GM23338 (cell line): ENCODE data around the gene CD58. TPM values are rescaled to one million over a fixed set of nuclear protein-coding genes. Genes with fewer than 3 reads are reported as not detected.

Source experiments
- ATAC-seq: fragments of 200-7000 bp; cut with Tn5 transposase; 3 replicates; pipeline ENCODE4 v1.9.1; 2020
- DNase-seq: peaks from one replicate; pipeline ENCODE4 v3.0.0-alpha.2; 2015; ENCODE audit warnings: low spot score
- H2AFZ ChIP-seq: fragments of 200-600 bp; sonication (generic); 2 replicates; pipeline ENCODE4 v1.8.0; 2016; ENCODE audit warnings: antibody characterized with exemption, mild to moderate bottlenecking, moderate library complexity
- H3F3A ChIP-seq: fragments of 200-600 bp; sonication (generic); replicated peaks from 2 replicates; pipeline ENCODE4 v1.8.0; 2017; ENCODE audit warnings: antibody characterized with exemption, mixed run types, low read depth
- H3K27ac ChIP-seq: fragments of 200-600 bp; sonication (generic); 2 replicates; pipeline ENCODE4 v1.6.1; 2016; ENCODE audit warnings: low read depth
- H3K27me3 ChIP-seq: fragments of 200-600 bp; sonication (generic); 2 replicates; pipeline ENCODE4 v1.8.0; 2016; ENCODE audit warnings: mild to moderate bottlenecking, mixed run types, moderate library complexity; ENCODE audit not compliant: insufficient read depth
- H3K36me3 ChIP-seq: fragments of 200-600 bp; sonication (generic); 2 replicates; pipeline ENCODE4 v1.8.0; 2016; ENCODE audit warnings: mild to moderate bottlenecking; ENCODE audit not compliant: insufficient read depth
- H3K4me1 ChIP-seq: fragments of 200-600 bp; sonication (generic); 2 replicates; pipeline ENCODE4 v1.8.0; 2016; ENCODE audit warnings: mild to moderate bottlenecking, moderate library complexity; ENCODE audit not compliant: insufficient read depth
- H3K4me2 ChIP-seq: fragments of 200-600 bp; sonication (generic); 2 replicates; pipeline ENCODE4 v1.7.1; 2017; ENCODE audit warnings: mixed run types
- H3K4me3 ChIP-seq: fragments of 200-600 bp; sonication (generic); 2 replicates; pipeline ENCODE4 v1.6.1; 2016; ENCODE audit warnings: mixed run types
- H3K79me2 ChIP-seq: fragments of 200-600 bp; sonication (generic); replicated peaks from 2 replicates; pipeline ENCODE4 v1.8.0; 2017; ENCODE audit warnings: mild to moderate bottlenecking; ENCODE audit not compliant: insufficient read depth
- H3K9me2 ChIP-seq: fragments of 200-600 bp; sonication (generic); 2 replicates; pipeline ENCODE4 v1.8.0; 2017; ENCODE audit not compliant: insufficient read depth
- H4K20me1 ChIP-seq: fragments of 200-600 bp; sonication (generic); replicated peaks from 2 replicates; pipeline ENCODE4 v1.8.0; 2017; ENCODE audit warnings: mild to moderate bottlenecking; ENCODE audit not compliant: insufficient read depth
- H3K27ac Mint-ChIP-seq: 2 replicates; pipeline ENCODE4 v1.8.0; 2020; ENCODE audit warnings: inconsistent platforms, mild to moderate bottlenecking, moderate library complexity, mixed read lengths
- H3K27me3 Mint-ChIP-seq: 3 replicates; pipeline ENCODE4 v1.8.0; 2022; ENCODE audit warnings: low read depth, mild to moderate bottlenecking, moderate library complexity, mixed read lengths, inconsistent platforms; ENCODE audit not compliant: insufficient read depth, poor library complexity
- H3K36me3 Mint-ChIP-seq: 3 replicates; pipeline ENCODE4 v1.8.0; 2021; ENCODE audit warnings: low read depth, mild to moderate bottlenecking, inconsistent platforms, moderate library complexity, mixed read lengths
- H3K4me1 Mint-ChIP-seq: 3 replicates; pipeline ENCODE4 v1.8.0; 2020; ENCODE audit warnings: mild to moderate bottlenecking, inconsistent platforms, mixed read lengths
- H3K4me3 Mint-ChIP-seq: 3 replicates; pipeline ENCODE4 v1.8.0; 2021; ENCODE audit warnings: moderate library complexity, mild to moderate bottlenecking, inconsistent platforms, mixed read lengths
- H3K9me3 Mint-ChIP-seq: 3 replicates; pipeline ENCODE4 v1.8.0; 2020; ENCODE audit warnings: moderate library complexity, mild to moderate bottlenecking, inconsistent platforms, mixed read lengths
- CREB1 ChIP-seq: fragments of 250-450 bp; sonication (Bioruptor Pico); IDR thresholded peaks from 2 replicates; pipeline ENCODE4 v1.5.0; 2020; ENCODE audit warnings: low read depth, mild to moderate bottlenecking, moderate library complexity
- CTCF ChIP-seq, 2 experiments: fragments of 200-600 bp in 1 of 2; sonication (generic) in 1 of 2; conservative IDR thresholded peaks; 2 replicates each; pipeline versions ENCODE4 v1.5.1 to v1.6.1; 2016 to 2017; ENCODE audit warnings: antibody characterized with exemption in 2 of 2, low read depth in 2 of 2, mild to moderate bottlenecking in 2 of 2, moderate library complexity in 1 of 2
- EZH2 ChIP-seq: fragments of 200-600 bp; sonication (generic); IDR thresholded peaks from one replicate; pipeline ENCODE4 v1.8.0; 2017; ENCODE audit warnings: antibody characterized with exemption, mild to moderate bottlenecking, low read depth; ENCODE audit not compliant: unreplicated experiment
- EZH2phosphoT487 ChIP-seq: fragments of 200-600 bp; sonication (generic); IDR thresholded peaks from one replicate; pipeline ENCODE4 v1.8.1; 2018; ENCODE audit warnings: antibody characterized with exemption; ENCODE audit not compliant: unreplicated experiment
- JUNB ChIP-seq: IDR thresholded peaks from one replicate; pipeline ENCODE4 v1.6.1; 2016; ENCODE audit warnings: antibody characterized with exemption; ENCODE audit not compliant: unreplicated experiment
- NANOG ChIP-seq: IDR thresholded peaks from 2 replicates; pipeline ENCODE4 v1.6.1; 2016; ENCODE audit warnings: antibody characterized with exemption, borderline replicate concordance
- POLR2AphosphoS5 ChIP-seq: IDR thresholded peaks from 2 replicates; pipeline ENCODE4 v1.6.1; 2016; ENCODE audit warnings: antibody characterized with exemption, low read depth
- REST ChIP-seq: IDR thresholded peaks from one replicate; pipeline ENCODE4 v1.6.1; 2018; ENCODE audit warnings: antibody characterized with exemption; ENCODE audit not compliant: unreplicated experiment
- STAT1 ChIP-seq: IDR thresholded peaks from one replicate; pipeline ENCODE4 v1.6.1; 2016; ENCODE audit warnings: antibody characterized with exemption; ENCODE audit not compliant: unreplicated experiment
- ZNF114 ChIP-seq: fragments of 250-450 bp; sonication (Bioruptor Pico); IDR thresholded peaks from 2 replicates; pipeline ENCODE4 v1.5.0; 2020; ENCODE audit warnings: mild to moderate bottlenecking, moderate library complexity
- ZNF331 ChIP-seq: fragments of 250-450 bp; sonication (Bioruptor Pico); IDR thresholded peaks from 2 replicates; pipeline ENCODE4 v1.5.0; 2020; ENCODE audit warnings: low read depth, mild to moderate bottlenecking, moderate library complexity
- ZNF462 ChIP-seq: fragments of 250-450 bp; sonication (Bioruptor Pico); IDR thresholded peaks from 2 replicates; pipeline ENCODE4 v1.5.0; 2020; ENCODE audit warnings: mild to moderate bottlenecking, moderate library complexity
- polyA plus RNA-seq: library from polyadenylated mRNA; unstranded; fragments of >200 nt; fragmentation: Nextera tagmentation; extraction: Ambion mirVana; gene quantifications from 2 replicates; pipeline ENCODE4 v1.2.1, GENCODE V29; 2016
- total RNA-seq: library from RNA; depleted of rRNA; stranded (reverse); fragments of >200 nt; shearing (Covaris generic); gene quantifications from 2 replicates; pipeline ENCODE4 v1.2.3, GENCODE V29; 2014
- TF ChIP-seq, protein P1 (sequence below): IDR thresholded peaks from 2 replicates; pipeline ENCODE4 v1.6.1; 2016; ENCODE audit warnings: antibody characterized with exemption

The CD58 gene
- total and polyA plus RNA-seq, 2 experiments from 2014 or later: 9.2 to 12.5 TPM

- Histone ChIP-seq H3K4me1 (no peaks in the 10 kb centered on the region), H2AFZ (no peak overlapping the region), H4K20me1 (no peaks in the 10 kb centered on the region), H3K79me2 (no peaks in the 10 kb centered on the region), H3K36me3 (no peaks in the 10 kb centered on the region), H3K9me2 (peaks cover 4% of the 10 kb centered on the region; the same call in 1 of the 2 replicates), H3K27ac (no peak overlapping the region), H3K4me2 (no peak overlapping the region), H3F3A (no peaks in the 10 kb centered on the region), H3K27me3 (no peaks in the 10 kb centered on the region), H3K4me3 (no peak overlapping the region)
- H3K9me3 Mint-ChIP-seq: no peaks in the 10 kb centered on the region
- H3K36me3 Mint-ChIP-seq: no peaks in the 10 kb centered on the region
- no peak for TF ChIP-seq JUNB
- no peak for TF ChIP-seq EZH2
- no peak for TF ChIP-seq POLR2AphosphoS5
- TF ChIP-seq STAT1: no peak
- no peak for TF ChIP-seq ZNF331 (CRISPR knock-in tag)
- no peak for TF ChIP-seq ZNF462 (CRISPR knock-in tag)
- no peak for TF ChIP-seq NANOG
- TF ChIP-seq EZH2phosphoT487: no peak
- TF ChIP-seq, protein P1, sequence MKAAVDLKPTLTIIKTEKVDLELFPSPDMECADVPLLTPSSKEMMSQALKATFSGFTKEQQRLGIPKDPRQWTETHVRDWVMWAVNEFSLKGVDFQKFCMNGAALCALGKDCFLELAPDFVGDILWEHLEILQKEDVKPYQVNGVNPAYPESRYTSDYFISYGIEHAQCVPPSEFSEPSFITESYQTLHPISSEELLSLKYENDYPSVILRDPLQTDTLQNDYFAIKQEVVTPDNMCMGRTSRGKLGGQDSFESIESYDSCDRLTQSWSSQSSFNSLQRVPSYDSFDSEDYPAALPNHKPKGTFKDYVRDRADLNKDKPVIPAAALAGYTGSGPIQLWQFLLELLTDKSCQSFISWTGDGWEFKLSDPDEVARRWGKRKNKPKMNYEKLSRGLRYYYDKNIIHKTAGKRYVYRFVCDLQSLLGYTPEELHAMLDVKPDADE: no peak
- no peak for TF ChIP-seq CTCF (conservative IDR thresholded peaks at IDR 0.05; ENCODE audit: low read depth in 2 of 2)
- no peak for TF ChIP-seq ZNF114 (CRISPR knock-in tag)
- TF ChIP-seq CREB1 (CRISPR knock-in tag): no peak
- no peak for TF ChIP-seq REST
- H3K27ac Mint-ChIP-seq: no peak overlapping the region
- ATAC-seq (no peak), DNase-seq (no peak)
- peaks cover 7% of the 10 kb centered on the region; the same call in 2 of the 3 replicates for H3K4me1 Mint-ChIP-seq
- H3K27me3 Mint-ChIP-seq: peaks cover 1% of the 10 kb centered on the region
- H3K4me3 Mint-ChIP-seq: no peak overlapping the region
These were observed 74.4 kb downstream of the CD58 start for GRCh38 chr1:116496380-116496779.
